Left lobe of liver (tissue), 2 donors: ENCODE results near the gene TRAF3IP1. TPM values are rescaled to one million over a fixed set of nuclear protein-coding genes. Genes with fewer than 3 reads are reported as not detected.
"Not testable (repeated sequence)": the region's sequence is repeated elsewhere in the genome, so short reads cannot be mapped to it uniquely, and the experiment has no call there.

Experiments used
- ATAC-seq: fragments of 200-7000 bp; cut with Tn5 transposase; one replicate; pipeline ENCODE4 v1.9.1; 2020; ENCODE audit warnings: mild to moderate bottlenecking, moderate library complexity
- DNase-seq: peaks from one replicate; pipeline ENCODE4 v3.0.0-alpha.2; 2020; ENCODE audit warnings: low spot score
- total RNA-seq: library from RNA; stranded (reverse); gene quantifications from one replicate; pipeline ENCODE4 v1.2.1, GENCODE V29; 2021
- donor health status: DM: no; HTN: no; CAD: no; lungs with moderate emphysema.
- donor health status: DM: no; HTN: yes; CAD: no.

Gene TRAF3IP1
- total RNA-seq, 1 donor from 2014 or later: 9.0 TPM

DNA sequence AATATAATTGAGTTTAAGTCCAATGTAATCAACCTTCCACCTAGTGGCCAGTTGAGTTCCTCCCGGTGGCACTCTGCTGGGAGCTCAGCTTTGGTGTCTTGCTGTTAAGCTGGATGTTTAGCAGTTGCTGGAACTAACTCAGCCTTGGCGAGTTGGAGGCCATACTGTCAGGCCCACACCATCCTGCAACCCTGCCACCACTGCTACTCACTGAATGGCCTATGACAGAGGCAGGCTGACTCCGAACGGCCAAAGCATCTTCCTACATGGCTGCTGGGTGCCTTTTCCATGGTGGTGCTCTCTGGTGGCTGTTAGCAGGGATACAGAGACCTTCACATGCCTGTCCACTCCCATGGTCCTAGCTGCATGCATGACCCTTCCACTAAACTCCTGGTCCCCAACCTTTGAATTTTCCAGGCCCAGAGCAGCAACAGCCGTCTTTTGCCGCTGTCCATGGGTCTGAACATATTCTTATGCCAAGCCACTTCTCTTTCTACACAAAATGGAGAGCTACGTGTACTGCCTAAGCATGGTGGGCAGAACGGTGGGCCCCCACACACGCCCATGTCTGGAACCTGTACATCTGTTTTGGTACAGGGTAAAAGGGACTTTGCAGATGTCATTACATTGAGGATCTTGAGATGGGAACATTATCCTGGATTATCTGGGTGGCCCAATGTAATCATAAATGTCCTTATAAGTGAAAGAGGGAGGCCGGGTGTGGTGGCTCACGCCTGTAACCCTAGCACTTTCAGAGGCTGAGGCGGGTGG lies 15.0 kb upstream of the TRAF3IP1 start:
- DNase-seq: no peak
- ATAC-seq: peak; percentile 27

DNA sequence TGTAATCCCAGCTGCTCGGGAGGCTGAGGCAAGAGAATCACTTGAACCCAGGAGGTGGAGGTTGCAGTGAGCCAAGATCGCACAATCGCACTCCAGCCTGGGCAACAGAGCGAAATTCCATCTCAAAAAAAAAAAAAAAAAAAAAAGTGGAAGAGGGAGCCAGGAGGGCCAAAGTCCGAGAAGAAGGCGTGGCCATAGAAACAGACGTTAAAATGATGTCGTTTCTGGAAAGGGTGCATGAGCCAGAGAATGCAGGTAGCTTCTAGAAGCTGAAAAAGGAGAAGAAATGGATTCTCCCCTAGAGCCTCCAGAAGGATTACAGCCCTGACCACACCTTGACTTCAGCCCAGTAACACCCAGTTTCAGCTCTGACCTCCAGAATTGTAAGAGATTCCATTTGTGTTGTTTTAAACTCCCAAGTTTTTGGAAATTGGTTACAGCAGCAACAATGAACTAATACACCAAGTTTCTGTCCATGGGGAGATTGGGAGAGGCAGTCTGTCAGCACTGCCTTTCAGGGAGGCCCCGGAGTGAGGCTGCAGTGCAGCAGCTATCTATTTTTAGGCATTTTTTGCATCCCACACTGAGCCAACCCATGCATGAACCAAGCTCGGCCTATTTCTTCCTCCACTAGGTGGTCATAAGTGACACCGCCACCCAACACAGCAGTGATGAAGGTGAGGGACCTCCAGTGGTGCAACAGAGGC lies 14.2 kb upstream of the TRAF3IP1 start:
- DNase-seq (peak; percentile 69), ATAC-seq (peak; percentile 72)

DNA sequence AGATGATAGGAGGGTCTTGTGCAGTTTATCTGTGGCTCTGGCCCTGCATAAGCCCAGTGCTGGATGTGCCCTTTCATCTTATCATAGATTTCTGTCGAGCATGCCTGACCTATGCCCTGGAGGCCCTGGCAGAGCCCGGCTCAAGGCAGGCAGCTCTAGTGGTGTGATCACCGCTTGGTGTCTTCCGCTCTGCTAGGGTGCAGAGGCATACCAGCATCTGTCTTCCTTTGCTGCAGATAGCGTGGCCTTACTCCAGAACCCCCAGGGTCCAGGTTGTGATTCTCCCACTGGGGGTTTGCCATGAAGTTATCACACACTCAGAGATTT lies 13.7 kb upstream of the TRAF3IP1 start:
- peak; percentile 77 for DNase-seq
- peak; percentile 88 for ATAC-seq

DNA sequence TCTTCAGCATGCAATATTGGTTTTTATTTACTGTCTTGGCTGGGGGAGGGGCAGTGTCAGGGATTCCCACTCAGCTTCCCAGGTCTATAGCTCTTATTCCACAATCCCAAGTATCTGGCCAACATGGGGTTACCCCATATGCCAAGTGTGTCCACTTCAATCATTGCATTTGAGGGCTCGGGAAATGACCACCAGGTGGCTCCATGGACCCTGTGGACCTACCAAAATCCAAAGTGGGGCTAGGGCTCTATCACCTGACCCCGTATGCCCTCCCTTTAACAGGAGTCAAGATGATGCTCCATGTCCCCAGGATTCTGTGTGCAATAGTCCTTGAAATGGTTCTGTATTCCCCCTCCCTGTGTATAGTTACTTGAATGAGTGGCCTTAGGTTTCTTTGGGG lies 12.1 kb upstream of the TRAF3IP1 start:
- DNase-seq: no peak

DNA sequence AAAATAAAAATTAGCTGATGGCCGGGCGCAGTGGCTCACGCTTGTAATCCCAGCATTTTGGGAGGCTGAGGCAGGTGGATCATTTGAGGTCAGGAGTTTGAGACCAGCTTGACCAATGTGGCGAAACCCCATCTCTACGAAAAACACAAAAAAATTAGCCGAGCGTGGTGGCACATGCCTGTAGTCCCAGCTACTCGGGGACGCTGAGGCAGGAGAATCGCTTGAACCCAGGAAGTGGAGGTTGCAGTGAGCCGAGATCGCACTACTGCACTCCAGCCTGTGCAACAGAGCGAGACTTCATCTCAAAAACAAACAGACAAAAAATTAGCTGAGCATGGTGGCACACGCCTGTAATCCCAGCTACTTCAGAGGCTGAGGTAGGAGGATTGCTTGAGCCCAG lies 9.6 kb upstream of the TRAF3IP1 start:
- not testable (repeated sequence) for ATAC-seq, DNase-seq

More for the DNA sequence above, 12.1 kb upstream of the TRAF3IP1 start:
- no peak for ATAC-seq

DNA sequence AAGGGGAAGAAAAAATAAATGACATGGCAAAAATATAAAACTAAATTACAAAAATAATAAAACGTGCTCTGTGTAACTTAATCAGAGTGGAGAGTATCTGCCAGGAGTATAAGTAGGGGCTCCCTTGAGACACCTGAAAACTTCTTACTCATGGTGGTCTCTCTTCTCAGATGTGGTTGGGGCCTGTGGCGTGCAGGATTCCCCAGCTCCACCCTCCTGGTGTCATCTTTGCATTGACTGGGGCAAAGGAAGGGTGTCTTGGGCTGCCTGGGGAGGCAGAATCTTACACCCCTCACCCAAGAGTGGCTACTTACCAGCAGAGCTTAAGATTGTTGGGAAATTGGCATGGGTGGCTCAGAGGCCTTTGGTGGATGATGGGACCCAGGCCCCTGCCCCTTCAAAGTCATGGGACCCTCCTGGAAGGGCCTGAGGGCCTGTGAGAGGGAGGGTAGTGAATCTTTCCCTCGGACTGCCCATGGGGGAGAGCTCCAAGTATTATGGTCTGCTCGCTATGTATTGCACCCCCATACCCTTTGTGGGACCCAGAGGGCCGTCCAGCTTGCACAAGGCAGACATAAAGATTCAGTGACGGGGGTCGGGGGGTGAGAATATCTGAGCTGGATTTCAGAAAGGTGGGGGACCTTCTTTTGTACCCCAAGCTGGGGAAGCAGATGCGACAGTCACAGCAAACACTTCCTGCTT lies 6.9 kb upstream of the TRAF3IP1 start:
- no peak for DNase-seq
- no peak for ATAC-seq

DNA sequence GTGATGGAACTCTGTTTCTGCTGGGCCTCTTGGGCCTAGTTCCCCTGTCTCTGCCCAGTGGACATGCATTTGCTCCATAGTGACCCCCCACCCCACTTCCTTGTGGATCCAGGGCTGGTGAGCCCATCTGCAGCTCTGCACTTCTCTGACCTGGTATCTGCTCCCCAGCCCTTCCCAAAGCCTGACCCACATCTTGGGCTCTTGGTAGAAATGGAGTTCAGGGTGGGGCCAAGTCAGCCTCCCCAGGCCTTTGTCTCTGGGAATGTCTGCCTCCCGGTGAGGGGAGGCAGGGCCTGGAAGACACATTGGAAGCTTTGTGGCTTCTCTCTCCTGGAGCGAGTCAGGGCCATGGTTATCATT lies 6.3 kb upstream of the TRAF3IP1 start:
- DNase-seq (no peak), ATAC-seq (no peak)

DNA sequence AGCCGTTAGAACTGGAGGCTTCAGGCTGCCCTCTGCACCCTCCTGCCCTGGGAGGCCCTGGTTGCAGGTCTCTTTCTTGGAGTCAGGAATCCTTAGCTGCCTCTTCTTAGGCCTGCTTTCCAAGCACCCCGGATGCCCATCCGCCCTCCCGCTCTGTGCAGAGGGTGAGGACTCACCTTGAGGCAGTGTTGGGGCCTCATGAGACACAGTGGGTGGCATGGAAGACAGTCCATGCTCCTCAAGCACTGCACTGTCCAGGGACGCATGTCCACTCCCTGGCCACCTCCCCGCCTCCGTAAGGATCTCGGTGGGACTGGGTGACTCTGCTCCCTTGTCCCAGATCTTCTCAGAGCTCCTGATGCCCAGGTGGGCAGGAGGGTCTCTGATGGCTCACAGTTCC lies 5.7 kb upstream of the TRAF3IP1 start:
- no peak for DNase-seq
- ATAC-seq: peak; percentile 22

DNA sequence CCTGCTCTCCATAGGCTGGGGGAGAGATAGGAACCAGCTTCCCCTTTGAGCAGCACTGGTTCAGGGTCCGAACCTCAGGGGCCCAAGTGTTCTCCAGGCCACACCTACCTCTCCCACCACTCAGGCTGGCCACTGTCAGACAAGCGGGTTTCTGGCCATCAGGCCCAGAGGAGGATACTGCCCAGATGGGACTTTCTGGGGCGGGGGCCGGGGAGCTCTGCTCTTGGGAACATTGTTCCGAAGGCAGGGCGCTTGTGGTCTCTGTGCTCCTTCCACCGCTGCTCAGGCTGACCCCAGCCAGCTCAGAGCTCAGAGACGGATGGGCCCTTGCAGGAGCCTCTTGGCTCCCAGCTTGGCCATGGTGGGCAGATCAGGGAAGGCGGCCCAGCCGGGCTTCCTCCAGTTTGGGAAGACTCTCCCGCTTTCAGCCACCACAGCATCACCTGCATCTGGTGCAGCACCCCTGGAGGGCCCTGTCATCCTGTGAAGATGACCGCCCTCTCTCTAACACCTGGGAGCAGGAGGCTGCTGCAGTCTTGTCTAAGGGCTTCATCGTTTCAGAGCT lies 5.2 kb upstream of the TRAF3IP1 start:
- no peak for DNase-seq
- no peak for ATAC-seq

DNA sequence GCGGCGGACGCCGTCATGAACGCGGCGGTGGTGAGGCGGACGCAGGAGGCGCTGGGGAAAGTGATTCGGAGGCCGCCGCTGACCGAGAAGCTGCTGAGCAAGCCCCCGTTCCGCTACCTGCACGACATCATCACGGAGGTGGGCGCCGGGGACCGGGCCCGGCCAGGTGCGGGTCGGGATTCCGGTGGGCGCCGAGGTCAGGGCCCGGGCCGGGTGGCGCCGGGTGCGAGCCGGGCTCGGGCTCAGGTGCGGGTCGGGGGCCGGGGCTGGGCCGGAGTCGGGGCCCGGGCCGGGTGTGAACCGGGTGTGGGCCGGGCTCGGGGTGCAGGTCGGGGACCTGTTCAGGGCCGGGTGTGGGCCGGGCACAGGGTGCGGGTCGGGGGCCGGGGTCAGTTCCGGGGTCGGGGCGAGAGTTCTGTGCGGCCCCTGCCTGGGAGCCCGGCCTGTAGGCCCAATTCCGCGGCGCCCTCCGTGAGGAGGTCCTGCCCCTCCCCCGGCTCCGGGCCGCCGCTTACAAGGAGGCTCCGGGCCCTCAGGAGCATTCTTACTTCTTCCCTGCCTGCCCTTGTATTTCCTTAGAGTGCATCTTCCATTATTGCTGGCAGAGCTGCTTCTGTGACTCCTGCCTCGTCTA lies 447 bp downstream of the TRAF3IP1 start:
- peak; percentile 2 for ATAC-seq
- peak; percentile 55 for DNase-seq

DNA sequence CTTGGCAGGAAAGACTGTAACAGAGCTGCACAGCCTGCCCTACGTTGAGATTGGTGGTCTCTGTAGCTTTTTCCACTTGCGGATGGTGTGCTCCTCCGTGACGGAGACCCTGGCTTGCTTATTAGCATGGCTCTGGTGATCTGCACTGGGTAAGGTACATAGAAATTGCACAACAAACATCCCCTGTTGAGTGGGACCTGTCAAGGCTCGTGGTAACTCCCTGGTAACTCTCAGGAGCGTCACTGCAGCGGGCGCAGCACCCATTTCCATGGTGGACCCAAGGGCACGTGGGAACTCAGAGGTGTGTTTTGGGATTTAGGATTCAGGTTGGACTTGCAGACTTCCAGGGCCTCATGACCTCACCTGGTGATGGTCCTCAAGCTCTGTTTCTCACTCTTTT lies 1.1 kb downstream of the TRAF3IP1 start:
- DNase-seq (no peak), ATAC-seq (no peak)

DNA sequence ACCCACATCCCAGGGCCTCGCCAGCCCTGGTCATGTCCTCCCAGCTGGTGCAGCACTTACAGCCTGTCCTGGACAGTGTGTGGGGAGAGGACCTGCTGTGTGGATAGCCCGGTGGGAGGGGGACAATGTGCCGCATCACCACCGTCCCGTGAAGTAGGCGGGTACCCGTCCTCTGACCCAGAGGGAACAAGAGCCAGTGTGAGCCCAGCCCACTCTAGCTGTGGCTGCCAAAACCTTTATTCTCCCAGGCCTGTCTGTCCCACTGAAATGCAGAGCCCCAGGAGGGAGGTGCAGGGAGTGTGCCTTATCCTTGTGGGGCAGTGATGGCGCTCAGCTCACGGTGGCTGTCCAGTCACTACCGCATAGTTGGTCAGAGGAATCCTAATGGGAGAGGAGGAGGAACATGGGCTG lies 1.7 kb downstream of the TRAF3IP1 start:
- DNase-seq (no peak), ATAC-seq (no peak)

DNA sequence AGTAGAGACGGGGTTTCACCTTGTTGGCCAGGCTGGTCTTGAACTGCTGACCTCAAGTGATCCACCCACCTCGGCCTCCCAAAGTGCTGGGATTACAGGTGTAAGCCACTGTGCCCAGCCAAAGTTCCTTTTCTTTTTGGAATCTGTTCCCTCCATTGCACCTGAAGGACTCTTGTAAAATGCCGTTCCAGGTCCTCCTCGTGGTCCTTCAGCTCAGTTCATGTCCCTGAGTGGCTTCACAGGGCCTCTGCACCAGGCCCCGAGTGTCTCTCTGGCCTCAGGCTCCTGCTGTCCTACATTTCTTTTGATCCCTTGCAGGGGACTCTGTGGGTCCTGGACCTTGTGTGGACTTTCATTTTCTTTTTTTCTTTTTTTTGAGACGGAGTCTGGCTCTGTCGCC lies 3.9 kb downstream of the TRAF3IP1 start:
- not testable (repeated sequence) for DNase-seq, ATAC-seq

DNA sequence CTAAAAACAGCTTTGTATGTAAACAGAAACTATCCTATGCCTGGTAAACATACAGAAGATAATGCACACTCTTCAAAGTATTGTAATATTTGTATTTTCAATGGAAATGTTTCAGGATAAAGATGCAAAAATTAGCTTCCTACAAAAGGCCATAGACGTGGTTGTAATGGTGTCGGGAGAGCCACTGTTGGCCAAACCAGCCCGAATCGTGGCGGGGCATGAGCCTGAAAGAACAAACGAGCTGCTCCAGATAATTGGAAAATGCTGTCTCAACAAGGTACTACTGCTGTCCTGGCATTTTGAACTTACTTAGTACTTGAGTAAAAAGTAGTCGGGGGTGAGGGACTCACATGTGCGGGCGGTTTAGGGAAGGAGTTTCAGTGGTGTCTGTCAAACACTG lies 5.4 kb downstream of the TRAF3IP1 start:
- ATAC-seq (no peak), DNase-seq (no peak)

DNA sequence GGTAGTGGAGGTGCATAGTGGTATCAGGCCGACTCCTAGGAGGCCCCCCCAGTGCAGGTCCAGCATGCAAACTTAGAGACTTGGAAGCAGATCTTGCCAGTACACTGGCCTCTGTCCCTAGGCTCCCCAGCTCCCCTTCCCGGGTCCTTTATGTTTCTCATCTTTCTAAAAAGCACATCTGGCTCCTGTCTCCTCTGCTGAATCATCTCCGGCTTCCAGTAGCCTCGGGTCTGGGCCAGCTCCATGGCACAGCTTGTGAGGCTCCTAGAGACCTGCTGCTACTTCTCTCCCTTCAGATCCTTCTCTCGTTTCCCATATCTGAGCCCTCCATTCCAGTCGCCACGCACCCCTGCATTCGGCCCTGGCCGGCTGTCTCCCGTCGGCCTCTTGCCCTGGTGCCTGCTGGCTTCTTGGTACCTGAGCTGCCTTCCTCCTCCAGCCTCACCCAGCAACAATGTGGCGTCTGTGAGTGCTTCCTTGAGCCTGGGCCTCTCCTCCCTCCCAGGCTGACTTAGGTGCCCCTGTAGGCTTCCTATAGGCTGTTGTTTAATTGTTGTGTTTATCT lies 6.6 kb downstream of the TRAF3IP1 start:
- DNase-seq (no peak), ATAC-seq (no peak)

DNA sequence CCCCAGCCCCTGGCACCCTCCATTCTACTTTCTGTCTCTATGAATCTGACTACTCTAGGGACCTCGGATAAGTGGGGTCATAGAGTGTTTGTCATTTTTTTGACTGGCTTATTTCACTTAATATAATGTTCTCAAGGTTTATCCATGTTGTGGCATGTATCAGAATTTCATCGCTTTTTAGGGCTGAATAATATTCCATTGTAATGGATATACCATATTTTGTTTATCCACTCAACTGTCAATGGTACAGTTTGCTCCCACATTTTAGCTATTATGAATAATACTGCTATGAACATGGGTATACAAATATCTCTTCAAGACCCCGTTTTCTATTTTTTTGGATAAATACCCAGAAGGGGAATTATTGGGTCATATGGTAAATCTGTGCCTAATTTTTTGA lies 7.4 kb downstream of the TRAF3IP1 start:
- ATAC-seq: no peak
- no peak for DNase-seq

DNA sequence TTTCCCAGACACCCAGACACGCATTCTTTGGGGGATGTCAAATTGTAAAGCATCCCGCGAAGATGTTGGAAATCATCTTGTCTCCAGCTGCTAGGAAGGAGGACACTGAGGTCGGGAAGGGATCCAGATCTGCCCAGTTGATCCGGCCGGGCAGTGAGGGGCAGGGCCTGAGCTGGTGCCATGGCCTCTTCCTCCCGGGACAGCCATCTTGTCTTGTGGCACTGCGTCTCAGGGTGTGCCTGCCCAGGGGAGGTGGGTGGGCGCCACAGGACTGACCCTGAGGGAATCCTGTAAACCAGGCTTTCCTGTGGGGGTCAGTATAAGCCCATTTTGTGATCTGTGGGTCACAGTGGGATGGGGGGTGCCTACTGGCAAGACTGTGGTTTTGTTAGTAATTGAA lies 10.1 kb downstream of the TRAF3IP1 start:
- DNase-seq (no peak), ATAC-seq (no peak)

DNA sequence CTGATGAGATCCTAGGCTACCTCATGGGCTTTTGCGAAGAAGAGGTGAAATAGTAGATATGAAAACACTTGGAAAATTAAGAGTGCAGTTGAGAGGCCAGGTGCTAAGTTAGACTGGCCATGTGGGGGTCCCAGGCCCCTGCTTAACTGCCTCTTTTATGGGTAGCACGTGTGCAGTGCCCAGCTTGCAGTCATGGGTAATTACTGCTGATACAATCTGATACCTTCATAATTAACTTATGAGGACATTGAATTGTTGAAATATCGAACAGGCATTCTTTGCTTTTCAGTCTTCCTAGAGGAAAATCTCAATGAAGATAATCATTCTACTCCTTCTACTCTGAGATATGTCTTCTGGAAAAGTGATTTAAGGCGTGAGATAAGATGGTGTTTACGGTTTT lies 11.6 kb downstream of the TRAF3IP1 start:
- no peak for ATAC-seq
- DNase-seq: no peak

DNA sequence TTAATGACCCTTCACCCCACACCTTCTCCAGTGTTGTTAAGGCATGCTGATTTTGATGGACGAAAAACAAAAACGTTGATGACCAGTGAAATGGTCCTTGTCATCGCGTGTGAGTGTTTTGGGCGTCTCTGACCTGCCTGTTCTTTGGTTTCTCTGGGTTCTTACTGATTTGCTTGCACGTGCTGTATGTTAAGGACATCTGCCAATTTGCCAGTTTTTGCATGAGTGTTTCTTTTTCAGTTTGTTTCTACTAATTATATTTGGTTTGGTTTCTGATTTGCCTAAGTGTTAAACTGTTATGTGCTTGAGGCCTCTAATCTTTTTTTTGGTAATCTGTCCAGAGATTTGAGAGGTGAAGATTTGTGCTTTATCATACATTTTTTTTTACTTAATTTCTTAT lies 14.6 kb downstream of the TRAF3IP1 start:
- DNase-seq (no peak), ATAC-seq (no peak)

DNA sequence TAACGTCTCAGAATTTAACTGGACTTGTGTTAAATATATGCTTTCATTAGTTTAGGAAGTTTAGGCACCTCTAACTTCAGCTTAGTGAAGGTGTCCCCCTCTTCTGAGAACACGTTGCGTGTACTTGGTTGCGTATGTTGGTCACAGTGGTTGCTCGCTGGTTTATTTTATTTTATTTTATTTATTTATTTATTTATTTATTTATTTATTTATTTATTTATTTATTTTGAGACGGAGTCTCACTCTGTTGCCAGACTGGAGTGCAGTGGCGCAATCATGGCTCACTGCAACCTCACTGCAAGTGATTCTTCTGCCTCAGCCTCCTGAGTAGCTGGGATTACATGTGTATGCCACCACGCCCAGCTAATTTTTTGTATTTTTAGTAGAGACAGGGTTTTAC lies 15.3 kb downstream of the TRAF3IP1 start:
- DNase-seq, ATAC-seq: not testable (repeated sequence)

DNA sequence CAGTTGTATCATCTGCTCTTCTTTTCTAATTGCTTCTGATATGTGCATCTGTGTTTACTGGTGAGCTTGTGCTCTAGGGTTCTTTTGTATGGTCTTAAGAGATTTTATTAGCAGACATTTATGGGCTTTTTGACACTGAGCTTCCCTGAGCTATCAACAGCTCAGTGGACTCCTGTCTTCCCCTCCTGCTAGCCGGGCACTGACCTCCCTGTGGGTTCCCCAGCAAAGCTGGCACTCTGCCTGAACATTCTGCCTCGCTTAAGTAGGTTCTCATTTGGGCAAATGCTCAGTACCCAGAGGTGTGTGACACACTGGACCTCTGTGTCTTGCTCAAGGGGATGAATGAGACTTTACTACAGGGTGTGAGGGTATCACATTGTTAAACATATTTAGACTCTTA lies 15.8 kb downstream of the TRAF3IP1 start:
- DNase-seq: no peak
- ATAC-seq: peak; percentile 58
